Anterior cingulate cortex (tissue), 58 donors: Measurements from ENCODE around the gene ZYG11B.
"Not testable (repeated sequence)": the region's sequence is repeated elsewhere in the genome, so short reads cannot be mapped to it uniquely, and the experiment has no call there.

Experiments
- DNase-seq, 58 donors: peaks; one replicate each; lab custom pipeline; 2025; lab: John Stamatoyannopoulos, UW

The ZYG11B gene

GRCh38 chr1:52842643-52843310 lies 116.5 kb downstream of the ZYG11B start, which contains the start of gene ZYG11A:
Gene ZYG11A (plus strand): TSS chr1:52842760. CDS start chr1:52842884, 124 bp downstream.
- DNase-seq: no peak

GRCh38 chr1:52845119-52845518 lies 118.9 kb downstream of the ZYG11B start:
- not testable (repeated sequence) for DNase-seq

- DNase-seq: no peak
Observed at GRCh38 chr1:52848423-52848822, 122.2 kb downstream of the ZYG11B start.

GRCh38 chr1:52850951-52851350 lies 124.7 kb downstream of the ZYG11B start:
- DNase-seq: no peak

GRCh38 chr1:52852854-52853253 lies 126.6 kb downstream of the ZYG11B start:
- no peak for DNase-seq

- no peak for DNase-seq
Observed at GRCh38 chr1:52855584-52855983, 129.3 kb downstream of the ZYG11B start.

GRCh38 chr1:52856026-52856425 lies 129.8 kb downstream of the ZYG11B start:
- DNase-seq: no peak

- no peak for DNase-seq
Observed at GRCh38 chr1:52857443-52857842, 131.2 kb downstream of the ZYG11B start.

- DNase-seq: no peak
Observed at GRCh38 chr1:52862666-52863458, 136.6 kb downstream of the ZYG11B start.

- no peak for DNase-seq
Observed at GRCh38 chr1:52867087-52867863, 141.0 kb downstream of the ZYG11B start.

GRCh38 chr1:52869727-52870126 lies 143.5 kb downstream of the ZYG11B start:
- DNase-seq: not testable (repeated sequence)

- no peak for DNase-seq
Observed at GRCh38 chr1:52876843-52877242, 150.6 kb downstream of the ZYG11B start.
